Suprapubic skin (tissue), 4 donors: Measurements from ENCODE around the gene ABCB6.

Source experiments
- EP300 ChIP-seq: sonication (generic); formaldehyde crosslinking; IDR thresholded peaks from one replicate; pipeline ENCODE4 v1.6.1; 2017; ENCODE audit warnings: antibody characterized with exemption
- POLR2A ChIP-seq, 2 donors: fragments of 450-650 bp; IDR thresholded peaks; one replicate each; pipeline ENCODE4 v1.6.1; 2017; ENCODE audit warnings: antibody characterized with exemption in 2 of 2, mild to moderate bottlenecking in 2 of 2, moderate library complexity in 2 of 2
- POLR2AphosphoS5 ChIP-seq, 3 donors: sonication (generic); formaldehyde crosslinking; IDR thresholded peaks; one replicate each; pipeline ENCODE4 v1.6.1; 2017; ENCODE audit warnings: antibody characterized with exemption in 3 of 3
- TF ChIP-seq, protein P1 (sequence below), 2 donors: fragments of 200-600 bp in 1 of 2; fragments of 450-650 bp in 1 of 2; sonication (generic) in 1 of 2; IDR thresholded peaks; one replicate each; pipeline ENCODE4 v1.5.1; 2016 to 2019; ENCODE audit warnings: antibody characterized with exemption in 2 of 2, mild to moderate bottlenecking in 1 of 2, moderate library complexity in 1 of 2

GRCh38 chr2:219175928-219176817 lies 42.6 kb downstream of the ABCB6 start:
- no peak for TF ChIP-seq POLR2AphosphoS5 (IDR thresholded peaks at IDR 0.05)
- no peak for TF ChIP-seq EP300
- no peak for TF ChIP-seq POLR2A (IDR thresholded peaks at IDR 0.05)
- TF ChIP-seq, protein P1, sequence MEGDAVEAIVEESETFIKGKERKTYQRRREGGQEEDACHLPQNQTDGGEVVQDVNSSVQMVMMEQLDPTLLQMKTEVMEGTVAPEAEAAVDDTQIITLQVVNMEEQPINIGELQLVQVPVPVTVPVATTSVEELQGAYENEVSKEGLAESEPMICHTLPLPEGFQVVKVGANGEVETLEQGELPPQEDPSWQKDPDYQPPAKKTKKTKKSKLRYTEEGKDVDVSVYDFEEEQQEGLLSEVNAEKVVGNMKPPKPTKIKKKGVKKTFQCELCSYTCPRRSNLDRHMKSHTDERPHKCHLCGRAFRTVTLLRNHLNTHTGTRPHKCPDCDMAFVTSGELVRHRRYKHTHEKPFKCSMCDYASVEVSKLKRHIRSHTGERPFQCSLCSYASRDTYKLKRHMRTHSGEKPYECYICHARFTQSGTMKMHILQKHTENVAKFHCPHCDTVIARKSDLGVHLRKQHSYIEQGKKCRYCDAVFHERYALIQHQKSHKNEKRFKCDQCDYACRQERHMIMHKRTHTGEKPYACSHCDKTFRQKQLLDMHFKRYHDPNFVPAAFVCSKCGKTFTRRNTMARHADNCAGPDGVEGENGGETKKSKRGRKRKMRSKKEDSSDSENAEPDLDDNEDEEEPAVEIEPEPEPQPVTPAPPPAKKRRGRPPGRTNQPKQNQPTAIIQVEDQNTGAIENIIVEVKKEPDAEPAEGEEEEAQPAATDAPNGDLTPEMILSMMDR (IDR thresholded peaks at IDR 0.05) = no peak
